Measurements from ENCODE around the gene ANXA6. TPM values are rescaled to one million over a fixed set of nuclear protein-coding genes. Genes with fewer than 3 reads are reported as not detected.

ANXA6 gene
- total RNA-seq, 4 donors from 2014 or later = 8.6 to 80.3 (median 24.9) TPM

DNA sequence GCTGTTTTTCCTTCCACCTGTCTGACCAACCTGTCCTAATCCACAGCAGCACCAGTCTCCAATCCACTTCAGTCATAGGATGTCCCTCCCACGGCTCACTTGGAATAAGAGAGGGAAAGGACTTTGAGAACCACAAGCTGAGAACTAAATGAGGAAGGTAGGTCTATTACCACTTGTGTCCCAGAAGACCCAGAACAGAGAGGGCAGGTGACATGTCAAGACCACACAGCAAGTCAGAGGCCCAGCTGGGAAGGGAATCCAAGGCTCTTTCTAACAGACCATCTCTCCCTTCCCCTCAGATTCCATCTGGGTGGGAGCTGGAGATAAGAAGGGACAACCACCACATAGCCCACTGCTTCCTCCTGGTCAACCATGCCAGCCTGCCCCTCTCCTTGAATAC, 14.6 kb downstream of the ANXA6 start:
- Histone ChIP-seq H3K9me3 (no peaks in the 10 kb centered on the region), H3K27ac (peak overlapping the region in 1 of 4 donors; percentile 14), H3K27me3 (no peaks in the 10 kb centered on the region), H3K4me3 (no peak overlapping the region), H3K36me3 (peaks cover 3 to 36% (median 7%) of the 10 kb centered on the region in 3 donors), H3K4me1 (peaks cover 11 to 69% (median 40%) of the 10 kb centered on the region in 3 donors)
- TF ChIP-seq, protein P1, sequence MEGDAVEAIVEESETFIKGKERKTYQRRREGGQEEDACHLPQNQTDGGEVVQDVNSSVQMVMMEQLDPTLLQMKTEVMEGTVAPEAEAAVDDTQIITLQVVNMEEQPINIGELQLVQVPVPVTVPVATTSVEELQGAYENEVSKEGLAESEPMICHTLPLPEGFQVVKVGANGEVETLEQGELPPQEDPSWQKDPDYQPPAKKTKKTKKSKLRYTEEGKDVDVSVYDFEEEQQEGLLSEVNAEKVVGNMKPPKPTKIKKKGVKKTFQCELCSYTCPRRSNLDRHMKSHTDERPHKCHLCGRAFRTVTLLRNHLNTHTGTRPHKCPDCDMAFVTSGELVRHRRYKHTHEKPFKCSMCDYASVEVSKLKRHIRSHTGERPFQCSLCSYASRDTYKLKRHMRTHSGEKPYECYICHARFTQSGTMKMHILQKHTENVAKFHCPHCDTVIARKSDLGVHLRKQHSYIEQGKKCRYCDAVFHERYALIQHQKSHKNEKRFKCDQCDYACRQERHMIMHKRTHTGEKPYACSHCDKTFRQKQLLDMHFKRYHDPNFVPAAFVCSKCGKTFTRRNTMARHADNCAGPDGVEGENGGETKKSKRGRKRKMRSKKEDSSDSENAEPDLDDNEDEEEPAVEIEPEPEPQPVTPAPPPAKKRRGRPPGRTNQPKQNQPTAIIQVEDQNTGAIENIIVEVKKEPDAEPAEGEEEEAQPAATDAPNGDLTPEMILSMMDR (IDR thresholded peaks at IDR 0.05) = no peak
- no peak for TF ChIP-seq POLR2A (IDR thresholded peaks at IDR 0.05)
- intact Hi-C loops (cut with DNase I) = no loop called here
- no peak for DNase-seq
- 67 to 100% methylated on average over 1 of the region's 1 CpG for WGBS, 2 donors

DNA sequence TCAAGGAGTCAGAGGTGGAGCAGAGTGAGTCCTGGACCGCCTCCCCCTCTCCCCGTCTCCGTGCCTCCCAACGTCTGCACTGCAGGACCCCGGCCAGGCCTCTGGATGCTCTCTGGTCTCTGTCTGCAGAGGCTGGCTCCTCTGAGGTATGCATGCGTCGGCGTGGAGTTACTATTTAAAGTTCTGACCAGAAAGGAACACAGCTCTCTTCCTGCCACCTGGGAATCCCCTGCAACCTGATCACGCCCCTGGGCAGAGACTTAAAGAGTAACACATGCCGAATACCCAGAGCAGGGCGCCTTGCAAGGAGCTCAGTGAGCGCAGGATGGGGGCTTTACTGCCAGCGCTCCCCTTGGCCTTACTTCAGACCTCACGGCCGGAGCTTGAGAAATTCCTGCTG, 16.0 kb downstream of the ANXA6 start:
- H3K27ac ChIP-seq = peak overlapping the region in 1 of 4 donors; percentile 17
- DNase-seq = no peak
- WGBS, 2 donors = 17 to 29% methylated on average over 11 of the region's 15 CpGs
- H3K4me1 ChIP-seq = peaks cover 9 to 60% (median 39%) of the 10 kb centered on the region in 3 donors
- H3K9me3 ChIP-seq = no peaks in the 10 kb centered on the region
- intact Hi-C loops (cut with DNase I) = no loop called here
- no peaks in the 10 kb centered on the region for H3K27me3 ChIP-seq
- H3K4me3 ChIP-seq = peak overlapping the region in 1 of 4 donors; percentile 22
- H3K36me3 ChIP-seq = peaks cover 8 to 42% (median 13%) of the 10 kb centered on the region in 3 donors
- TF ChIP-seq, protein P1 (IDR thresholded peaks at IDR 0.05) = no peak
- TF ChIP-seq POLR2A (IDR thresholded peaks at IDR 0.05) = no peak

DNA sequence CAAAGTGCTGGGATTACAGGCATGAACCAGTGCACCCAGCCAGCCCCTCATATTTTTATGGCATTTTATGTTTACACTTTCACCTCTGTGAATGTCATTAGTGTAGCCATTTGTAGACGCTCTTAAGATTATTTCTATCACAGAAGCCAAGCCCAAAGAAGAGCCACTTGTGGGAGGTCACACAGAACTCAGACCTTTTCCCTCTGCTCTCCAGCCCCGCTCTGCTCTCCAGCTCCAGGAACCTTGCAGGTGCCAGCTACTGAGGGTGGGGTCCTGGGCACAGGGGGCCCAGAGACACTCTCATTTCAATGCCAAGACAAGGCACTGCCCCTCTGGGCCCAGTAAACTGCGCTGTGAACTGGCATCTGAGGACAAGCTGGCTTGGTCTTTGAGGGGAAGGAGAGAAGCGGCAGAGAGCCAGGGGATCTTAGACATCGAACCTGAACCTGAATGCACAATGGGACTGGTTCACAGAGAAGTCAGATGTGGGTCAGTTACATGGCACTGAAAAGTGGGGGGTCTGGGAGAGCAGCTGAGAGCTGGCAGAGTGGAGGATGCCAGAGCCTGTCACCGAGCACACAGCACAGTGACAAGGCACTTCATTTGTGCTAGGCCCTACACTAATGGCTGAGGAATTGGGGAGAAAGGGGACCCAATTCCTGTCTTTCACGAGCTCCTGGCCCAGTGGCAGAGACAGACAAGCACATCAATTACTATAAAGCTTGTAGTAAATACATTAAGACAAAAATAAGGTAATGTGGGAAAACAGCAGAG, 16.7 kb downstream of the ANXA6 start:
- Histone ChIP-seq H3K27me3 (no peaks in the 10 kb centered on the region), H3K27ac (no peak overlapping the region), H3K4me3 (peak overlapping the region in 1 of 4 donors; percentile 22), H3K4me1 (peaks cover 6 to 53% (median 33%) of the 10 kb centered on the region in 3 donors), H3K36me3 (peaks cover 13 to 46% (median 13%) of the 10 kb centered on the region in 3 donors), H3K9me3 (no peaks in the 10 kb centered on the region)
- intact Hi-C loops (cut with DNase I) = no loop called here
- no peak for DNase-seq
- TF ChIP-seq POLR2A (IDR thresholded peaks at IDR 0.05) = no peak
- WGBS, 2 donors = 76 to 87% methylated on average over 5 to 7 of the region's 7 CpGs

DNA sequence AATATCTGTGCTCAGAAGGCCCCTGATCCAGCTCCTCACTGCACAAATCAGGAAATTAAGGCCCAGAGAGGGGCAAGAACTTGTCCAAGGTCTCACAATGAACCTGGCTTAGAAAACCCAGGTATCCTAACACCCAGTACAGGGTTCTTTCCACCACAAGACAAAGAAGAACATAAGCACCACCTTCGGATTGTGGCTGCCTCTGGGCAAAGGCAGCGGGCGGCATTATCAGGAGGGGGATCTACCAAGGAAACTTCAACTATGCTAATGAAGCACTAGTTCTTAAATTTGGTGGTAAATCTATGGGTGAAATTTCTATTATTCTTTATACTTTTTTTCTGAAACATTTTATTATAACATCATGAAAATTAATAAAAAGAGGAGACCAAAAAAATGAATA, 17.9 kb downstream of the ANXA6 start:
- DNase-seq = no peak
- TF ChIP-seq POLR2A (IDR thresholded peaks at IDR 0.05) = no peak
- TF ChIP-seq, protein P1 (IDR thresholded peaks at IDR 0.05) = no peak
- Histone ChIP-seq H3K27ac (no peak overlapping the region), H3K4me3 (no peak overlapping the region), H3K27me3 (no peaks in the 10 kb centered on the region), H3K9me3 (no peaks in the 10 kb centered on the region), H3K4me1 (peaks cover 6 to 41% (median 24%) of the 10 kb centered on the region in 3 donors), H3K36me3 (peaks cover 13 to 51% (median 17%) of the 10 kb centered on the region in 3 donors)
- intact Hi-C loops (cut with DNase I) = no loop called here
- 79 to 89% methylated on average over 3 of the region's 3 CpGs for WGBS, 2 donors

DNA sequence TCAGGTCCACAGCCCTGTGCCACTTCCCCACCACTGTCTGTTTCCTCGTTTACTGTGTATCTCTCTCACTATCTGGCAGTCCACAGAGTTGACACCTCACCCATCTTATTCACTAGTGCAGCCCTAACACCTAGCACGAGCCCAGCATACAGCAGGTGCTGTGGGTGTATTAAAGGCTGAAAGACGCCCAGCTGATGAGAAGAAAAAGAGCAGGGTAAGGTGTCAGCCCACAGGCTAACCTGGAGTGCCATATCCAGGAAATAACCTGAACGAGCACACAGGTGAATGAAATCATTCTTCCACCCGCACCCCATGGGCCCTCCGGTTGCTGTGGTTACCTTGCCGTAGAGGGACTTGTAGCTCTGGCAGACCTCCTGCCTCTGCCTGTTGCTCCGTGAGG, 18.6 kb downstream of the ANXA6 start:
- Histone ChIP-seq H3K9me3 (no peaks in the 10 kb centered on the region), H3K27me3 (no peaks in the 10 kb centered on the region), H3K4me3 (no peak overlapping the region), H3K4me1 (peaks cover 6 to 35% (median 24%) of the 10 kb centered on the region in 3 donors), H3K36me3 (peaks cover 13 to 58% (median 17%) of the 10 kb centered on the region in 3 donors), H3K27ac (no peak overlapping the region)
- intact Hi-C loops (cut with DNase I) = no loop called here
- no peak for TF ChIP-seq POLR2A (IDR thresholded peaks at IDR 0.05)
- TF ChIP-seq, protein P1 (IDR thresholded peaks at IDR 0.05) = no peak
- no peak for DNase-seq
- WGBS, 2 donors = 90 to 95% methylated on average over 7 to 8 of the region's 8 CpGs

Data from esophagus squamous epithelium (tissue), 5 donors.